Ovary (tissue), 3 donors: Measurements from ENCODE around the gene LAPTM5.

Experiments used
- EP300 ChIP-seq: sonication (generic); formaldehyde crosslinking; IDR thresholded peaks from one replicate; pipeline ENCODE4 v1.6.1; 2017; ENCODE audit warnings: antibody characterized with exemption
- POLR2A ChIP-seq: fragments of 450-650 bp; IDR thresholded peaks from one replicate; pipeline ENCODE4 v1.6.1; 2017; ENCODE audit warnings: antibody characterized with exemption, mild to moderate bottlenecking, moderate library complexity
- TF ChIP-seq, protein P1 (sequence below), 3 donors: fragments of 450-650 bp in 2 of 3; fragments of 200-600 bp in 1 of 3; IDR thresholded peaks; one replicate each; pipeline versions ENCODE4 v1.5.1 to v1.8.0; 2016 to 2022; ENCODE audit warnings: antibody characterized with exemption in 3 of 3, mild to moderate bottlenecking in 1 of 3
- donor health status: DM: no; HTN: no; CAD: no.

DNA sequence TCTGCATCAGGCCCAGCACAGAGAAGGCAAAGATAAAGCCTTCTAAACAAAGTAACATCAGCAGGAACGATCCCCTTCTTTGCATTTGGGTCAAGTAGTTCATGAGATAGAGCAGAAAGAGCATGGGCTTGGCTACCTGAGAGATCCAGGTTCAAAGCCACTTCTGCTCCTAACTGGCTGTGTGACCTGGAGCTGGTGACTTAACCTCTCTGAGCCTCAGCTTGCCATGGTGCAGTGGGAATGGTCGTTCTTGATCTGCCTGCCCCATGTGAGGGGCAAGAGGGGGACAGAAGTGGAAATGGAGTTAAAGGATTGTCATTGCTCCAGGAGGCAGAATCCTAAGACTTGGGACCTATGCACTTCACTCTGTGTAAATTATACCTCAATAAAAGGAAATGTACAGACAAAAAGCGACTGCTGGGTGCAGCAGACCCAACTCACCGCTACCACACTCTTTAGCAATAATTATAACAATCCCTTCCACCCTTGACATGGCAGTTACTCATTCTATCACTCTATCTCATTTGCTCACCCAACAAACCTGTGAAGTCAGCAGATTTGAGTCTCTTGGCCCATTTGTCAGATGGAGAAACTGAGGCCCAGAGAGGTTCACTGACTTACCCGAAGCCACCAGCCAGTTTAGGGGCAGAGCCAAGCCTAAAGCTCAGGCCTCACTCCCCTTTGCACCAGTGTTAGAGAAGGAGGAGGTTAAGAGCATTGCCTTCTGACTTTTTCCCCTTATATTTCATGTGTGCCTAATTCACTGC, 32.7 kb downstream of the LAPTM5 start:
- TF ChIP-seq, protein P1, sequence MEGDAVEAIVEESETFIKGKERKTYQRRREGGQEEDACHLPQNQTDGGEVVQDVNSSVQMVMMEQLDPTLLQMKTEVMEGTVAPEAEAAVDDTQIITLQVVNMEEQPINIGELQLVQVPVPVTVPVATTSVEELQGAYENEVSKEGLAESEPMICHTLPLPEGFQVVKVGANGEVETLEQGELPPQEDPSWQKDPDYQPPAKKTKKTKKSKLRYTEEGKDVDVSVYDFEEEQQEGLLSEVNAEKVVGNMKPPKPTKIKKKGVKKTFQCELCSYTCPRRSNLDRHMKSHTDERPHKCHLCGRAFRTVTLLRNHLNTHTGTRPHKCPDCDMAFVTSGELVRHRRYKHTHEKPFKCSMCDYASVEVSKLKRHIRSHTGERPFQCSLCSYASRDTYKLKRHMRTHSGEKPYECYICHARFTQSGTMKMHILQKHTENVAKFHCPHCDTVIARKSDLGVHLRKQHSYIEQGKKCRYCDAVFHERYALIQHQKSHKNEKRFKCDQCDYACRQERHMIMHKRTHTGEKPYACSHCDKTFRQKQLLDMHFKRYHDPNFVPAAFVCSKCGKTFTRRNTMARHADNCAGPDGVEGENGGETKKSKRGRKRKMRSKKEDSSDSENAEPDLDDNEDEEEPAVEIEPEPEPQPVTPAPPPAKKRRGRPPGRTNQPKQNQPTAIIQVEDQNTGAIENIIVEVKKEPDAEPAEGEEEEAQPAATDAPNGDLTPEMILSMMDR (IDR thresholded peaks at IDR 0.05) = no peak
- TF ChIP-seq POLR2A (no peak), EP300 (no peak)
